Memory B cell (primary cell): Measurements from ENCODE around the gene LMCD1.

Source experiments
- ATAC-seq: fragments of 150-1000 bp; cut with Tn5 transposase; 2 replicates; pipeline ENCODE4 v1.10.0; 2021; ENCODE audit warnings: low read depth, mild to moderate bottlenecking, moderate library complexity
- DNase-seq, 2 donors: peaks; one replicate each; pipeline ENCODE4 v3.0.0; 2022; ENCODE audit warnings: low spot score in 2 of 2
- H3K27ac Mint-ChIP-seq: one replicate; pipeline ENCODE4 v1.8.0; 2022; ENCODE audit warnings: mild to moderate bottlenecking, moderate library complexity, mixed read lengths
- H3K27me3 Mint-ChIP-seq: one replicate; pipeline ENCODE4 v1.8.0; 2022; ENCODE audit warnings: mixed read lengths
- H3K36me3 Mint-ChIP-seq: one replicate; pipeline ENCODE4 v1.8.0; 2022; ENCODE audit warnings: mild to moderate bottlenecking, mixed read lengths
- H3K4me1 Mint-ChIP-seq: one replicate; pipeline ENCODE4 v1.8.0; 2022; ENCODE audit warnings: mixed read lengths
- H3K4me3 Mint-ChIP-seq: one replicate; pipeline ENCODE4 v1.8.0; 2022; ENCODE audit warnings: mild to moderate bottlenecking, moderate library complexity, mixed read lengths
- H3K9me3 Mint-ChIP-seq: one replicate; pipeline ENCODE4 v1.8.0; 2022; ENCODE audit warnings: mixed read lengths

The LMCD1 gene

DNA sequence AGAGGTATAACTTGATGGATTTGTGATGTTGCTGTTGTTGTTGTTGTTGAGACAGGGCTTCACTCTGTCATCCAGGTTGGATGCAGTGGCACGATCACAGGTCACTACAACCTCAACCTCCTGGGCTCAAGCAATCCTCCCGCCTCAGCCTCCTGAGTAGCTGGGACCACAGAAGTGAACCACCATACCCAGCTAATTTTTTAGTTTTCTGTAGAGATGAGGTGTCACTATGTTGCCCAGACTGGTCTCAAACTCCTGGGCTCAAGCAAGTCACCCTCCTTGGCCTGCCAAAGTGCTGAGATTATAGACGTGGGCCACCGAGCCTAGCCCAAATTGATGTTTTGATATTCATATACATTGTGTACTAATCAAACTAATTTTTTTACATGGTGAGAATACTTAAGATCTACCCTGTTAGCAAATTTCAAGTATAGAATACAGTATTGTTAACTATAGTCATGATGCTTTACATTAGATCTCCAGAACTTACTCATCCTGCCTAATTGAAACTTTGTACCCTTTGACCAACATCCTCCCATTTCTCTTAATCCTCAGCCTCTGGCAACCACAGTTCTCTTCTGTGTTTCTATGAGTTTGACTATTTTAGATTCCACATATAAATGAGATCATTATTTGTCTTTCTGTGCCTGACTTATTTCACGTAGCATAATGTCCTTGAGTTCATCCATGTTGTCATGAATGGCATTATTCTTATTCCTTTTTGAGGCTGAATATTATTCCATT, 23.2 kb downstream of the LMCD1 start:
- H3K27ac Mint-ChIP-seq, result no peak overlapping the region
- H3K36me3 Mint-ChIP-seq, result peaks cover 5% of the 10 kb centered on the region
- no peaks in the 10 kb centered on the region for H3K9me3 Mint-ChIP-seq
- ATAC-seq (no peak), DNase-seq (no peak)
- no peak overlapping the region for H3K4me3 Mint-ChIP-seq
- no peaks in the 10 kb centered on the region for H3K27me3 Mint-ChIP-seq
- H3K4me1 Mint-ChIP-seq, result no peaks in the 10 kb centered on the region

DNA sequence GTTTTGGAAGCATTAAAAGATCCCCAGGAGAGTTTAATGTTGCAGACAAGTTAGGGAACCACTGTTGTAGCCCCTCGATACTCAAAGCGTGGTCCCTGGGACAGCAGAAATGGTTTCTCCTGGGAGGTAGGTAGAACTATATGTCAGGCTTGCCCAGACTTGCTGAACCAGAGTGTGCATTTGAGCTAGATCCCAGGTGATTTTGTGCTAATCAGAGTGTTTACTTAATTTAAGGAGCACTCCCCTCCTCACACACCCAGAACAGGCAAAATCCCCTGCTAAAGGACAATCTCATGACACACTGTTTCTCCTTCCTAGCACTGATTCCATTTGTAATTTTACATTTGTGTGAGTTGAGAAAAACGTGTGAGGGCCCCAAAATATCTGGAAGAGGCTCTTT, 24.3 kb downstream of the LMCD1 start:
- H3K4me1 Mint-ChIP-seq, result no peaks in the 10 kb centered on the region
- H3K27ac Mint-ChIP-seq, result no peak overlapping the region
- no peaks in the 10 kb centered on the region for H3K9me3 Mint-ChIP-seq
- ATAC-seq (no peak), DNase-seq (no peak)
- H3K4me3 Mint-ChIP-seq, result no peak overlapping the region
- no peaks in the 10 kb centered on the region for H3K27me3 Mint-ChIP-seq
- peaks cover 5% of the 10 kb centered on the region for H3K36me3 Mint-ChIP-seq

DNA sequence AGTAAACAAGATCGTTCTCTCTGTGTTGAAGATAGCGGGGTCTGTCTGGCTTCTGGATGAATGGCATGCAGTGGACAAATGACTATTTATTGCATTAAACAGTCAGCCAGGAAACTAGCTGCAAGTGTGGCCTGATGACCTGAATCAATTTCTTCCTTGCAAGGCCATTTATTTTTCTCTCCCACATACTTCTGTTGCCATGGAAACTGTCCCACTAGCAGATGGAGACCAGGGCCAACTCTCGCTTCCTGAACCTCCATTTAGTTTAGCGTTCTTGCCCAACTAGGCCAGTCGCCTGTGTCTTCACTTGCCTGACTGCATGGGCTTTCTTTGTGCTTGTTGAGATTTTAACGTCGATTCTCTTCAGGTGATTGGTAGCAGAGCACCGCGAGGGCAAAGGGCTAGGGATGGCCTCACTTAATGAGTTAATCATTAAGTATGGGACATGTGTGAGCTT, 27.6 kb downstream of the LMCD1 start:
- no peak for ATAC-seq
- H3K4me3 Mint-ChIP-seq, result no peak overlapping the region
- no peaks in the 10 kb centered on the region for H3K27me3 Mint-ChIP-seq
- H3K36me3 Mint-ChIP-seq, result no peaks in the 10 kb centered on the region
- H3K4me1 Mint-ChIP-seq, result no peaks in the 10 kb centered on the region
- no peaks in the 10 kb centered on the region for H3K9me3 Mint-ChIP-seq
- H3K27ac Mint-ChIP-seq, result no peak overlapping the region
- no peak for DNase-seq

DNA sequence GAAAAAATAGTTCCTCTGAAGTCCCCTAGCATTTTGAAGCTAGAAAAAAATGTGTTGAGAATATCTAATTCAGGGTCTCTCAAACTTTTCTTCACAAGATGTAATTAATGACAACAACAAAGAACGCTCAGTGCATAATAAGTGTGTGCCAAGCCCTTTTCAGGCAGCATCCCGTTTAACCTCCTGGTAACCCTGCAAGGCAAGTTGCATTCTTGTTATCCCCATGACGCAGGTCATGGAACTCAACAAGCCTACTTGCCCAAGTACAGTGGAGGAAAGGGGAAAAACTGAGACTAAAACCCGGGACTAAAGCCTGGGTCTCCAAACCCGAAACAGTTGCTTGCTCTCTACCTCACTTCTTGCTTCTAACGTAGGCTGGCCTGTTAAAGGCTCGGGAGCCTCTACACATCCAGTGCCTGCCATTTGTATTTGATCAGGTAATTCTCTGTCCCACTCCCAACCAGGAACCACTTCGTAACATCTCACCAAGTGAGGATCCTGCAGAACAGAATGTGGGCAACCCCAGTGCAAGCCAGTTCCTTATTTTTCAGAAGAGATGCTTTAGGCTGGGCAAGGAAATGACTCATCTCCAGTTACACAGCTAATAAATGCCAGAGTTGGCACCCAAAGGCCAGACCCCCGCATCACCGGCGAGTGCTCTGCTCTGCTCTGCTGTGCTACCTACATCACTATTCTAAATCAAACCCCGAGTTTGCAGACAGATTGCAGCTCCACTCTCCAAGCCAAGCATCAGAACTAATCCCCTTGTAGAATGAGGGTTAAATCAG, 28.3 kb downstream of the LMCD1 start:
- no peak overlapping the region for H3K4me3 Mint-ChIP-seq
- H3K27me3 Mint-ChIP-seq, result no peaks in the 10 kb centered on the region
- DNase-seq (no peak), ATAC-seq (no peak)
- no peaks in the 10 kb centered on the region for H3K36me3 Mint-ChIP-seq
- no peak overlapping the region for H3K27ac Mint-ChIP-seq
- H3K4me1 Mint-ChIP-seq, result no peaks in the 10 kb centered on the region
- no peaks in the 10 kb centered on the region for H3K9me3 Mint-ChIP-seq

DNA sequence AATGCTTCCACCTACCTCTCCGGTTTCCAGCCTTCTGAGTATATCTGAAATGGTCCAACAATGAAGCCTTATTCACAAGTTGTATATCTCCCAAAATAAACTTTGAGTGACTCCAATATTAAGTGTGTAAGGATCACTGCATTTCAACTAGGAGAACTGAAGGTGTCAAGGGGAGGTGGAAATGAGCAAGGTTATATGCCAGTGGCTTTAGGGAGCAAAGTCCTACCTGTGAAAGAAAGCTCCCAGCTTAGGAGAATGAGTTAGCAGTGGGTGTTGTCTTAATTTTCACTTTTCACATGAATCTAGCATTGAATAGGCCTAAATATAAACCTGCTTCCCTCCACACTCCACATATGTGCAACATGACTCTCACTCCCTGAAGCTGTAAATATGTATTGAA, 29.0 kb downstream of the LMCD1 start:
- no peak for ATAC-seq
- no peaks in the 10 kb centered on the region for H3K9me3 Mint-ChIP-seq
- H3K27me3 Mint-ChIP-seq, result no peaks in the 10 kb centered on the region
- no peak overlapping the region for H3K27ac Mint-ChIP-seq
- H3K36me3 Mint-ChIP-seq, result no peaks in the 10 kb centered on the region
- H3K4me3 Mint-ChIP-seq, result no peak overlapping the region
- no peaks in the 10 kb centered on the region for H3K4me1 Mint-ChIP-seq
- no peak for DNase-seq

- no peak overlapping the region for H3K4me3 Mint-ChIP-seq
- H3K27me3 Mint-ChIP-seq, result no peaks in the 10 kb centered on the region
- H3K9me3 Mint-ChIP-seq, result no peaks in the 10 kb centered on the region
- H3K4me1 Mint-ChIP-seq, result no peaks in the 10 kb centered on the region
- DNase-seq, result no peak
- H3K27ac Mint-ChIP-seq, result no peak overlapping the region
- peaks cover 2% of the 10 kb centered on the region for H3K36me3 Mint-ChIP-seq
- no peak for ATAC-seq
Observed at GRCh38 chr3:8532251-8532871, 30.7 kb downstream of the LMCD1 start.

DNA sequence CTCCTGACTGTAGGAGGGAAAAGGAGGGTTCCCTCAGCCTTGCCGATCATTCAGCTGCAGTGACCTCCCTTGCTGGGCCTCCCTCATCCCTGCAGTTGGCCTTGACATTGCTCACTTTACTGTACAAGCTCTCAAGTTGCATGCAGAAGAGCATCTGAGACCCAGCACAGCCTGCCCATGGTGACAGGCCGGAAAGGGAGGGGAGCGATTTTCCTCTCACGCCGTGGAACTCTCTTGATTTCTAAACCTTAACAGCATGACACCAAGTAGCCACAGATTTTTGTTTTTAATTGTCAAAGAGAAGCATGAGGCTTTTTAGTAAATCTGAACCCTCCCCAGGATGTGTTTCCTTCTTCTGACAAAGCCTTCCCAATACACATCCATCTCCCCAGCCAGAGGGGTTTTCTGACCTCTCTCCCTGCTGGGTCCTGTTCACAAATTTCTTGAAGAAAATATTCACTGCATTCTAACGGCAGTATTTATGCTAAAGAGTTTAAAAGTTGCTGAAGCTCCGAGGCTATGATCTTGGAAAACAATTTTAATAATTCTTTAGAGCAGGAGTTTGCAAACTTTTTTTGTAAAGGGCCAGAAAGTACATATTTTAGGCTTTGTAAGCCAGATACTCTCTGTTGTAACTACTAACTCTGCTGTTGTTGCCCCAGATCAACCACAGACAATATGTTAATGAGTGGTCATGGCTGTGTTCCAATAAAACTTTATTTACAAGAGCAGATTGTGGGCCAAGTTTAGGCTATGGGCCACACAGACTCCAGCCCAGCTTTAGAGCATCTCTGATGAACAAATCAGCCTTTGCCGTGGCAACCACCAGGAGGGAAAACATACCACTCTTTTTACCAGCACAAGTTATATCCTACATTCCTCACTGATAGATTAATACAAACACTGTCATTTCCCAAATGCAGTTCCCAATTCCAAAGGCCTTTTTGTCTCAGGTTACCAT, 34.8 kb downstream of the LMCD1 start:
- H3K9me3 Mint-ChIP-seq, result no peaks in the 10 kb centered on the region

DNA sequence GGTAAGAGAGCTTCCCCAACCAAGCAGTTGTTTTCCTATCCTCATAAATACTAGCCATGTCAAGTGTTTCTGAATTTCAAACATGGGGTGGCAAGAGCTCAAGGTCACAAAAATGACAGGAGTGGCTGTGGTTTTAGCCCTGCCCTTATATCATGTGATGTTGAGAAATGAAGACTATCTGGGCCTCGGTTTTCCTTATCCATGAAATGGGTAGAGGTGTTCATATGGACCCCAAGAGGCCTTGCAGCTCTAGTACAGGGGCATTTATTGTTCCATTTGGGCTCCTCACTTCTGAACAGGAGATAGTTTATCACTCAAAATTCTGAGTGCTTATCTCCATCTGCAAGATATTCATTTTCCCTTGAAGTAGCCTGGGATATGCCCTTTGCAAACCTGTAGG, 35.8 kb downstream of the LMCD1 start:
- no peaks in the 10 kb centered on the region for H3K9me3 Mint-ChIP-seq
- no peak for ATAC-seq

More for the DNA sequence above, 34.8 kb downstream of the LMCD1 start:
- DNase-seq (no peak), ATAC-seq (no peak)
- Mint-ChIP-seq H3K4me1 (no peaks in the 10 kb centered on the region), H3K27ac (no peak overlapping the region), H3K27me3 (no peaks in the 10 kb centered on the region), H3K36me3 (peaks cover 4% of the 10 kb centered on the region), H3K4me3 (no peak overlapping the region)

GRCh38 chr3:8538223-8538622, 36.6 kb downstream of the LMCD1 start:
- no peak overlapping the region for H3K27ac Mint-ChIP-seq
- H3K36me3 Mint-ChIP-seq, result peaks cover 6% of the 10 kb centered on the region
- H3K27me3 Mint-ChIP-seq, result no peaks in the 10 kb centered on the region
- DNase-seq, result no peak
- H3K4me1 Mint-ChIP-seq, result no peaks in the 10 kb centered on the region
- H3K4me3 Mint-ChIP-seq, result no peak overlapping the region
- ATAC-seq, result no peak
- H3K9me3 Mint-ChIP-seq, result no peaks in the 10 kb centered on the region

More for the DNA sequence above, 35.8 kb downstream of the LMCD1 start:
- Mint-ChIP-seq H3K27me3 (no peaks in the 10 kb centered on the region), H3K4me3 (no peak overlapping the region), H3K36me3 (peaks cover 6% of the 10 kb centered on the region), H3K27ac (no peak overlapping the region), H3K4me1 (no peaks in the 10 kb centered on the region)
- DNase-seq, result no peak

GRCh38 chr3:8538913-8539312, 37.3 kb downstream of the LMCD1 start:
- Mint-ChIP-seq H3K4me3 (no peak overlapping the region), H3K27ac (no peak overlapping the region), H3K4me1 (no peaks in the 10 kb centered on the region), H3K9me3 (no peaks in the 10 kb centered on the region), H3K36me3 (peaks cover 6% of the 10 kb centered on the region), H3K27me3 (no peaks in the 10 kb centered on the region)
- DNase-seq, result no peak
- ATAC-seq, result no peak

- Mint-ChIP-seq H3K27ac (no peak overlapping the region), H3K4me3 (no peak overlapping the region), H3K4me1 (no peaks in the 10 kb centered on the region), H3K27me3 (no peaks in the 10 kb centered on the region), H3K36me3 (peaks cover 6% of the 10 kb centered on the region), H3K9me3 (no peaks in the 10 kb centered on the region)
- ATAC-seq, result no peak
- DNase-seq, result no peak
Observed at GRCh38 chr3:8539419-8539818, 37.8 kb downstream of the LMCD1 start.

DNA sequence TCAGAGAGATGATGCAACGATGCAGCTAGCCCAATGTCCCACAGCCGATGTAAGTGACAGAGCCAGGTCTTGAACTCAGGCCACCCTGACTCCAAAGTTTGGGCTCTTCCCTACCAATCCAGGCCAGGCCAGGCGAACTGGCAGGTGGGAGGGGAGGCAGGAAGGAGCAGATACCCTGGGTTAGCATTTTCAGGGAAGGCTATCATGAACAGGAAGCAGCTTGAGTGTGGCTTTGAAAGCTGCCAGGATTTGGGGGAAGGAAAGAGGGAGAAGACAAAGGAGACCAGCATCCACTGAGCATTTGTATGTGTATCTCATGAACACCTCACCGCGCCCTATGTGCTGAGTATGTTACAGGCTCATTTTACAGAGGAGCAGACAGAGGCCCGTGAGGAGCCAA, 38.8 kb downstream of the LMCD1 start:
- no peak overlapping the region for H3K27ac Mint-ChIP-seq
- no peaks in the 10 kb centered on the region for H3K27me3 Mint-ChIP-seq
- ATAC-seq, result no peak
- peaks cover 6% of the 10 kb centered on the region for H3K36me3 Mint-ChIP-seq
- H3K9me3 Mint-ChIP-seq, result no peaks in the 10 kb centered on the region
- no peaks in the 10 kb centered on the region for H3K4me1 Mint-ChIP-seq
- DNase-seq, result no peak
- no peak overlapping the region for H3K4me3 Mint-ChIP-seq

- DNase-seq, result no peak
- ATAC-seq, result no peak
- no peaks in the 10 kb centered on the region for H3K4me1 Mint-ChIP-seq
- no peak overlapping the region for H3K4me3 Mint-ChIP-seq
- peaks cover 6% of the 10 kb centered on the region for H3K36me3 Mint-ChIP-seq
- no peak overlapping the region for H3K27ac Mint-ChIP-seq
- H3K27me3 Mint-ChIP-seq, result no peaks in the 10 kb centered on the region
- H3K9me3 Mint-ChIP-seq, result no peaks in the 10 kb centered on the region
Observed at GRCh38 chr3:8541486-8541885, 39.9 kb downstream of the LMCD1 start.
